GM12878 (cell line): ENCODE results near the gene MCUB. TPM values are rescaled to one million over a fixed set of nuclear protein-coding genes. Genes with fewer than 3 reads are reported as not detected.

Experiments
- ATAC-seq: fragments of 200-7000 bp; cut with Tn5 transposase; 3 replicates; pipeline ENCODE4 v1.9.1; 2020; ENCODE audit warnings: mild to moderate bottlenecking, moderate library complexity
- BruUV-seq: library from RNA; stranded (reverse); fragments of 400-500 nt; replicated peaks from 2 replicates; lab custom pipeline; 2021; lab: Mats Ljungman, UMichigan
- CTCF ChIA-PET: fragments of 300-600 bp; sonication (Branson Sonifier 250); formaldehyde crosslinking; extraction: SDS; loops from one replicate; lab custom pipeline; 2021; ENCODE audit warnings: inconsistent platforms; lab: Yijun Ruan, JAX
- POLR2A ChIA-PET: fragments of 350-600 bp; formaldehyde crosslinking; extraction: SDS; loops from one replicate; lab custom pipeline; 2021; ENCODE audit warnings: inconsistent platforms; lab: Charles Lee
- RAD21 ChIA-PET: fragments of 300-600 bp; sonication (Branson Sonifier 250); formaldehyde crosslinking; loops from one replicate; lab custom pipeline; 2023; ENCODE audit warnings: antibody characterized with exemption; ENCODE audit not compliant: unreplicated experiment; lab: Charles Lee
- SMC1A ChIA-PET: fragments of 300-600 bp; sonication (Branson Sonifier 250); formaldehyde crosslinking; loops from one replicate; lab custom pipeline; 2023; ENCODE audit not compliant: unreplicated experiment, uncharacterized antibody; lab: Charles Lee
- DNase-seq: peaks from one replicate; pipeline ENCODE4 v3.0.0-alpha.2; 2011; ENCODE audit warnings: low read depth, low spot score
- FAIRE-seq: peaks from 3 replicates; lab custom pipeline; 2011; peaks lifted over from hg19 to GRCh38; lab: Jason Lieb, UNC
- H2AFZ ChIP-seq: 2 replicates; pipeline ENCODE4 v1.6.0; 2011; ENCODE audit warnings: low read depth, low read length, control low read depth; ENCODE audit not compliant: control insufficient read depth
- H3K27ac ChIP-seq: 2 replicates; pipeline ENCODE4 v1.5.1; 2011; ENCODE audit warnings: control low read depth; ENCODE audit not compliant: control insufficient read depth, insufficient read depth
- H3K27me3 ChIP-seq, 2 experiments: replicated peaks in 1 of 2; 2 replicates each; pipeline versions ENCODE4 v1.6.0 to v1.6.1; 2011; ENCODE audit warnings: low read length in 1 of 2; ENCODE audit not compliant: control insufficient read depth in 2 of 2, insufficient read depth in 2 of 2
- H3K36me3 ChIP-seq, 2 experiments: 2 replicates each; pipeline ENCODE4 v1.5.1; 2011; ENCODE audit warnings: low read length in 1 of 2; ENCODE audit not compliant: control insufficient read depth in 2 of 2, insufficient read depth in 2 of 2
- H3K4me1 ChIP-seq: 2 replicates; pipeline ENCODE4 v1.6.1; 2011; ENCODE audit warnings: mild to moderate bottlenecking, low read length, moderate library complexity, mixed read lengths; ENCODE audit not compliant: control insufficient read depth, insufficient read depth
- H3K4me2 ChIP-seq: 2 replicates; pipeline ENCODE4 v1.6.0; 2011; ENCODE audit warnings: control low read depth; ENCODE audit not compliant: control insufficient read depth, insufficient read depth
- H3K4me3 ChIP-seq: fragments of 200-600 bp; sonication (generic); 2 replicates; pipeline ENCODE4 v1.5.1; 2016
- H3K79me2 ChIP-seq: 2 replicates; pipeline ENCODE4 v1.6.0; 2011; ENCODE audit warnings: low read length; ENCODE audit not compliant: control insufficient read depth, insufficient read depth
- H3K9ac ChIP-seq: 2 replicates; pipeline ENCODE4 v1.8.0; 2011; ENCODE audit warnings: low read length, control low read depth, mixed read lengths; ENCODE audit not compliant: control insufficient read depth, insufficient read depth
- H3K9me3 ChIP-seq: replicated peaks from 3 replicates; pipeline ENCODE4 v1.5.1; 2011; ENCODE audit warnings: mild to moderate bottlenecking, low read length; ENCODE audit not compliant: control insufficient read depth, insufficient read depth
- H4K20me1 ChIP-seq: 2 replicates; pipeline ENCODE4 v1.6.0; 2011; ENCODE audit not compliant: control insufficient read depth, insufficient read depth
- ASH2L ChIP-seq: fragments of 300-600, 200-600 bp; sonication (generic); IDR thresholded peaks from 2 replicates; pipeline ENCODE4 v1.6.1; 2017; ENCODE audit warnings: low read depth, mild to moderate bottlenecking, borderline replicate concordance
- CREM ChIP-seq: IDR thresholded peaks from 2 replicates; pipeline ENCODE4 v1.6.1; 2014; ENCODE audit warnings: antibody characterized with exemption, low read depth
- EP300 ChIP-seq, 2 experiments: fragments of 150-350 bp in 1 of 2; IDR thresholded peaks; 2 replicates each; pipeline ENCODE4 v1.6.1; 2011 to 2012; ENCODE audit warnings: low read depth in 2 of 2, low read length in 2 of 2, borderline replicate concordance in 1 of 2, improper control_type of control experiment in 1 of 2, inconsistent platforms in 1 of 2; ENCODE audit not compliant: control insufficient read depth in 1 of 2
- EZH2 ChIP-seq: IDR thresholded peaks from 2 replicates; pipeline ENCODE4 v1.6.1; 2012; ENCODE audit warnings: low read depth, mild to moderate bottlenecking, control low read depth, inconsistent platforms, low read length, borderline replicate concordance; ENCODE audit not compliant: control insufficient read depth
- FOS ChIP-seq: IDR thresholded peaks from 3 replicates; pipeline ENCODE4 v1.6.1; 2011; ENCODE audit warnings: borderline replicate concordance; ENCODE audit not compliant: insufficient read length; ENCODE audit errors: extremely low read depth
- HDAC2 ChIP-seq: fragments of 200-600 bp; sonication (generic); IDR thresholded peaks from 2 replicates; pipeline ENCODE4 v1.6.1; 2017
- HDGF ChIP-seq: fragments of 450-650 bp; IDR thresholded peaks from 2 replicates; pipeline ENCODE4 v1.6.1; 2016; ENCODE audit warnings: antibody characterized with exemption
- KDM1A ChIP-seq: fragments of 200-600 bp; sonication (generic); IDR thresholded peaks from 2 replicates; pipeline ENCODE4 v1.6.1; 2016; ENCODE audit warnings: borderline replicate concordance
- LARP7 ChIP-seq: fragments of 450-650 bp; IDR thresholded peaks from 2 replicates; pipeline ENCODE4 v1.6.1; 2017; ENCODE audit warnings: mild to moderate bottlenecking
- MYB ChIP-seq: fragments of 150-350 bp; IDR thresholded peaks from 2 replicates; pipeline ENCODE4 v1.6.1; 2014; ENCODE audit warnings: mild to moderate bottlenecking, low read depth, low read length, borderline replicate concordance
- NR2C2 ChIP-seq: IDR thresholded peaks from 2 replicates; pipeline ENCODE4 v1.6.1; 2011; ENCODE audit warnings: borderline replicate concordance, low read depth; ENCODE audit not compliant: control insufficient read depth, insufficient read length
- PBX3 ChIP-seq: IDR thresholded peaks from 2 replicates; pipeline ENCODE4 v1.6.1; 2011; ENCODE audit warnings: mild to moderate bottlenecking, low read depth, low read length, moderate library complexity; ENCODE audit not compliant: insufficient replicate concordance
- RELA ChIP-seq: fragments of 450-650 bp; IDR thresholded peaks from 2 replicates; pipeline ENCODE4 v1.8.0; 2014; ENCODE audit warnings: borderline replicate concordance; ENCODE audit not compliant: partially characterized antibody
- RUNX3 ChIP-seq: IDR thresholded peaks from 2 replicates; pipeline ENCODE4 v1.6.1; 2012; ENCODE audit warnings: low read length, inconsistent platforms
- SP1 ChIP-seq: IDR thresholded peaks from one replicate; pipeline ENCODE4 v1.6.1; 2011; ENCODE audit warnings: low read depth, low read length
- SUPT20H ChIP-seq: IDR thresholded peaks from 2 replicates; pipeline ENCODE4 v1.6.1; 2011; ENCODE audit warnings: low read depth, mild to moderate bottlenecking, low read length, moderate library complexity, borderline replicate concordance; ENCODE audit not compliant: control insufficient read depth
- WRNIP1 ChIP-seq: IDR thresholded peaks from 2 replicates; pipeline ENCODE4 v1.6.1; 2011; ENCODE audit warnings: low read depth, low read length, improper control_type of control experiment, borderline replicate concordance
- WGBS: methylation state at CpG from one replicate; pipeline ENCODE4 v1.1.6; 2016; ENCODE audit warnings: low lambda C conversion rate; ENCODE audit not compliant: insufficient replicate concordance, insufficient coverage; ENCODE audit errors: missing lambda C conversion rate; 5-methylcytosine and 5-hydroxymethylcytosine counted together
- in situ Hi-C: fragments of 300-500 bp; cut with MboI; formaldehyde crosslinking; loops from 9 replicates; pipeline ENCODE4 v1.14.3; 2018; ENCODE audit warnings: mixed read lengths
- intact Hi-C: fragments of 100-400 bp; cut with micrococcal nuclease; formaldehyde crosslinking; loops from one replicate; pipeline ENCODE4 v1.14.2; 2022; ENCODE audit not compliant: unreplicated experiment
- polyA plus RNA-seq, 11 experiments: library from polyadenylated mRNA; depleted of rRNA in 4 of 11; unstranded in 6 of 11; stranded (reverse) in 5 of 11; fragments of >200 nt; fragmentation: Nextera tagmentation in 4 of 11; fragmentation: Illumina TruSeq in 1 of 11; extraction: Ambion mirVana in 4 of 11; extraction: Trizol in 1 of 11; gene quantifications; 1 replicate in 1 of 11; 2 replicates in 10 of 11; pipeline versions ENCODE4 v1.2.1 to v1.2.3, GENCODE V29; 2011 to 2016; ENCODE audit warnings: inconsistent platforms in 2 of 11, missing spikeins in 2 of 11, low read depth in 1 of 11
- total RNA-seq, 4 experiments: library from RNA; depleted of rRNA in 3 of 4; stranded (reverse); fragments of >200 nt in 3 of 4; fragmentation: Illumina TruSeq in 1 of 4; extraction: Trizol in 1 of 4; gene quantifications; 2 replicates each; pipeline versions ENCODE4 v1.2.1 to v1.2.3, GENCODE V29; 2013 to 2021
- TF ChIP-seq, protein P1 (sequence below): fragments of 450-650 bp; IDR thresholded peaks from 2 replicates; pipeline ENCODE4 v1.6.1; 2016; ENCODE audit warnings: mild to moderate bottlenecking
- TF ChIP-seq, protein P2 (sequence below): fragments of 450-650 bp; formaldehyde crosslinking; IDR thresholded peaks from 2 replicates; pipeline ENCODE4 v1.4.0; 2022; ENCODE audit warnings: mild to moderate bottlenecking, moderate library complexity

The MCUB gene
- total and polyA plus RNA-seq, 10 of the 15 experiments (the other 5 are each of a cell fraction or from before 2014, with no cell fraction given), result 4.7 to 63.7 (median 39.4) TPM

DNA sequence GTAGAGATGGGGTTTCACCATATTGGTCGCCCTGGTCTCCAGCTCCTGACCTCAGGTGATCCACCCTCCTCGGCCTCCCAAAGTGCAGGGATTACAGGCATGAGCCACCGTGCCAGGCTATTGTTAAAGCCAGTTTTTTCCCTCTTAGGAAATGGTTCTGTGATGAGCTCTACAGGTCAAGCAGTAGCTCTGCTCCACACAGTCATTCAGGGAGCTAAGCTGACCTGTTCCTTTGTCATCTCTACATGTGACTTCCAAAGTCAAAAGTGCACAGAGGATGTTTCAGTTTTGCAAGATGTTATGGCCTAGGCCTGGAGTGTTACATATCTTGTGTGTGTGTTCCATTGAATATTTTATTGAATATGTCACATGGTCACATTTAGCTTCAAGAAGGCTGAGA, 11.4 kb downstream of the MCUB start:
- DNase-seq (no peak), ATAC-seq (no peak), FAIRE-seq (no peak)
- H3K27me3 ChIP-seq, result no peaks in the 10 kb centered on the region
- POLR2A ChIA-PET, result interaction anchor here (0.5 to 1.4 kb wide), 2 partner anchors 9 to 199 kb away, joined by 3 to 4 read pairs; no protein-coding TSS in a partner anchor
- H2AFZ ChIP-seq, result no peak overlapping the region
- no peak overlapping the region for H3K4me2 ChIP-seq
- no peaks in the 10 kb centered on the region for H4K20me1 ChIP-seq
- no peak overlapping the region for H3K27ac ChIP-seq
- RAD21 ChIA-PET, result interaction anchor here (0.8 to 1.8 kb wide), 4 partner anchors 8 to 146 kb away, joined by 3 to 4 read pairs (median 3); partner anchors contain the start of gene MCUB
- intact Hi-C loops, result no loop called here
- no TSS peak for BruUV-seq
- H3K9me3 ChIP-seq, result no peaks in the 10 kb centered on the region; the same call in 2 of the 3 replicates
- CTCF ChIA-PET, result interaction anchor here (0.9 to 2.2 kb wide), 6 partner anchors 9 to 144 kb away, joined by 3 to 9 read pairs (median 5); partner anchors contain the start of gene SEC24B
- no peaks in the 10 kb centered on the region for H3K4me1 ChIP-seq
- no peak overlapping the region for H3K9ac ChIP-seq
- WGBS, result 97% methylated on average over 3 of the region's 3 CpGs
- in situ Hi-C loops, result no loop called here
- no peaks in the 10 kb centered on the region; the same call in none of the 2 replicates for H3K79me2 ChIP-seq
- H3K36me3 ChIP-seq, result no peaks in the 10 kb centered on the region
- no peak overlapping the region for H3K4me3 ChIP-seq
- SMC1A ChIA-PET, result interaction anchor here (1.0 to 1.8 kb wide), 5 partner anchors 9 to 137 kb away, joined by 3 to 8 read pairs (median 3); no protein-coding TSS in a partner anchor
- TF ChIP-seq, protein P1, sequence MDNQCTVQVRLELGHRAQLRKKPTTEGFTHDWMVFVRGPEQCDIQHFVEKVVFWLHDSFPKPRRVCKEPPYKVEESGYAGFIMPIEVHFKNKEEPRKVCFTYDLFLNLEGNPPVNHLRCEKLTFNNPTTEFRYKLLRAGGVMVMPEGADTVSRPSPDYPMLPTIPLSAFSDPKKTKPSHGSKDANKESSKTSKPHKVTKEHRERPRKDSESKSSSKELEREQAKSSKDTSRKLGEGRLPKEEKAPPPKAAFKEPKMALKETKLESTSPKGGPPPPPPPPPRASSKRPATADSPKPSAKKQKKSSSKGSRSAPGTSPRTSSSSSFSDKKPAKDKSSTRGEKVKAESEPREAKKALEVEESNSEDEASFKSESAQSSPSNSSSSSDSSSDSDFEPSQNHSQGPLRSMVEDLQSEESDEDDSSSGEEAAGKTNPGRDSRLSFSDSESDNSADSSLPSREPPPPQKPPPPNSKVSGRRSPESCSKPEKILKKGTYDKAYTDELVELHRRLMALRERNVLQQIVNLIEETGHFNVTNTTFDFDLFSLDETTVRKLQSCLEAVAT, result no peak
- TF ChIP-seq KDM1A, result no peak
- no peak for TF ChIP-seq LARP7
- no peak for TF ChIP-seq CREM
- TF ChIP-seq PBX3, result no peak
- no peak for TF ChIP-seq MYB
- TF ChIP-seq SP1, result no peak
- no peak for TF ChIP-seq SUPT20H
- no peak for TF ChIP-seq RELA
- TF ChIP-seq WRNIP1, result no peak
- no peak for TF ChIP-seq EP300 (IDR thresholded peaks at IDR 0.05; ENCODE audit: borderline replicate concordance in 1 of 2, control insufficient read depth in 1 of 2, low read depth in 2 of 2, low read length in 2 of 2)
- no peak for TF ChIP-seq FOS
- TF ChIP-seq EZH2, result no peak
- TF ChIP-seq HDAC2, result no peak
- TF ChIP-seq NR2C2, result no peak
- no peak for TF ChIP-seq RUNX3
- TF ChIP-seq ASH2L, result no peak
- TF ChIP-seq, protein P2, sequence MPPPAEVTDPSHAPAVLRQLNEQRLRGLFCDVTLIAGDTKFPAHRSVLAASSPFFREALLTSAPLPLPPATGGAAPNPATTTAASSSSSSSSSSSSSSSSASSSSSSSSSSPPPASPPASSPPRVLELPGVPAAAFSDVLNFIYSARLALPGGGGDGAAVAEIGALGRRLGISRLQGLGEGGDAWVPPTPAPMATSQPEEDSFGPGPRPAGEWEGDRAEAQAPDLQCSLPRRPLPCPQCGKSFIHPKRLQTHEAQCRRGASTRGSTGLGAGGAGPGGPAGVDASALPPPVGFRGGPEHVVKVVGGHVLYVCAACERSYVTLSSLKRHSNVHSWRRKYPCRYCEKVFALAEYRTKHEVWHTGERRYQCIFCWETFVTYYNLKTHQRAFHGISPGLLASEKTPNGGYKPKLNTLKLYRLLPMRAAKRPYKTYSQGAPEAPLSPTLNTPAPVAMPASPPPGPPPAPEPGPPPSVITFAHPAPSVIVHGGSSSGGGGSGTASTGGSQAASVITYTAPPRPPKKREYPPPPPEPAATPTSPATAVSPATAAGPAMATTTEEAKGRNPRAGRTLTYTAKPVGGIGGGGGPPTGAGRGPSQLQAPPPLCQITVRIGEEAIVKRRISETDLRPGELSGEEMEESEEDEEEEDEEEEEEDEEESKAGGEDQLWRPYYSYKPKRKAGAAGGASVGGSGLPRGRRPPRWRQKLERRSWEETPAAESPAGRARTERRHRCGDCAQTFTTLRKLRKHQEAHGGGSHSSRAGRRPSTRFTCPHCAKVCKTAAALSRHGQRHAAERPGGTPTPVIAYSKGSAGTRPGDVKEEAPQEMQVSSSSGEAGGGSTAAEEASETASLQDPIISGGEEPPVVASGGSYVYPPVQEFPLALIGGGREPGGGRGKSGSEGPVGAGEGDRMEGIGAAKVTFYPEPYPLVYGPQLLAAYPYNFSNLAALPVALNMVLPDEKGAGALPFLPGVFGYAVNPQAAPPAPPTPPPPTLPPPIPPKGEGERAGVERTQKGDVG (CRISPR knock-in tag), result no peak
- TF ChIP-seq HDGF, result no peak
